ENCODE data around the gene SH3D19. TPM values are rescaled to one million over a fixed set of nuclear protein-coding genes. Genes with fewer than 3 reads are reported as not detected.

Gene SH3D19
- total RNA-seq, 1 donor from 2014 or later = 86.6 TPM

DNA sequence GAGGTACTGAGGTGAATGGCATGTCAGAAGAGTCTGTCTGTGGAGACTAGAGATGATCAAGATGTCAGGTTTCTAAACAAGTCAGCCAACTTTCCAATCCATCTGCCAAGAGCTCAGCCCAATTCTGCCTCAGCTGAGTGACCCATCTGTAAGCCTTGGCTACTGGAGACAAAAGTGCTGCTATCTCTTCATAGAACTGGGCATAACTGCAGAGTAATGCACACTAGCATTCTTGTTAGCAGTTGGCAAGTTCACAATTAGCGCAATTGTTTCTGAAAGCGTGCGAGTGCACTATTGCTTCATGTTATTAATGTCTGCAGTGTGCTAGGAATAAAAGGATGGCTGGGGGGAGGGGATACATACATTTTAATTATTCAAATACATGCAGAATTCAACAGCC lies 32.9 kb upstream of the SH3D19 start:
- Histone ChIP-seq H3K4me3 (no peak overlapping the region), H3K9me3 (no peaks in the 10 kb centered on the region), H3K27ac (no peak overlapping the region), H3K27me3 (ENCODE audit: low read depth) (no peaks in the 10 kb centered on the region), H3K36me3 (no peaks in the 10 kb centered on the region), H3K4me1 (no peaks in the 10 kb centered on the region)
- TF ChIP-seq, protein P1, sequence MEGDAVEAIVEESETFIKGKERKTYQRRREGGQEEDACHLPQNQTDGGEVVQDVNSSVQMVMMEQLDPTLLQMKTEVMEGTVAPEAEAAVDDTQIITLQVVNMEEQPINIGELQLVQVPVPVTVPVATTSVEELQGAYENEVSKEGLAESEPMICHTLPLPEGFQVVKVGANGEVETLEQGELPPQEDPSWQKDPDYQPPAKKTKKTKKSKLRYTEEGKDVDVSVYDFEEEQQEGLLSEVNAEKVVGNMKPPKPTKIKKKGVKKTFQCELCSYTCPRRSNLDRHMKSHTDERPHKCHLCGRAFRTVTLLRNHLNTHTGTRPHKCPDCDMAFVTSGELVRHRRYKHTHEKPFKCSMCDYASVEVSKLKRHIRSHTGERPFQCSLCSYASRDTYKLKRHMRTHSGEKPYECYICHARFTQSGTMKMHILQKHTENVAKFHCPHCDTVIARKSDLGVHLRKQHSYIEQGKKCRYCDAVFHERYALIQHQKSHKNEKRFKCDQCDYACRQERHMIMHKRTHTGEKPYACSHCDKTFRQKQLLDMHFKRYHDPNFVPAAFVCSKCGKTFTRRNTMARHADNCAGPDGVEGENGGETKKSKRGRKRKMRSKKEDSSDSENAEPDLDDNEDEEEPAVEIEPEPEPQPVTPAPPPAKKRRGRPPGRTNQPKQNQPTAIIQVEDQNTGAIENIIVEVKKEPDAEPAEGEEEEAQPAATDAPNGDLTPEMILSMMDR (IDR thresholded peaks at IDR 0.05) = no peak
- intact Hi-C loops (cut with DNase I) = no loop called here
- no peak for ATAC-seq
- DNase-seq = no peak

DNA sequence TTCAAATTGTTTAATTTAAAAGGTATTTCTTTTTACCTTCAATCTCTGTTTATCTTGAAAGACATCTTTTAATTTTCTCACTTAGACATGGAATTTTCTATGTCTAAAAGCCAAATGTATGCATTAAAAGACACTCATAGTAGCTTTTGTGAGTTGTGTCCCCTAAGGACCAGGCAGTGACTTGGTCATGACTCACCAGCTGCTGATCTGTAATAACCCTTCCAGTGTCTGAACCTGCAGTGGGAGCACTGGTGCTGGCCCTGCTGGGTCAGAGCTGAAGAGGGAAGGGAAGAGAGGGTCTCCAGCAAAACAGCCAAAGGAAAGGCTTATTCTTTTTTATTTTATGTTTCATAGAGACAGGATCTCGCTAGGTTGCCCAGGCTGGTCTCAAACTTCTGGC lies 31.1 kb upstream of the SH3D19 start:
- intact Hi-C loops (cut with DNase I) = no loop called here
- H3K36me3 ChIP-seq = no peaks in the 10 kb centered on the region
- H3K27ac ChIP-seq = no peak overlapping the region
- no peaks in the 10 kb centered on the region for H3K9me3 ChIP-seq
- TF ChIP-seq, protein P1 (IDR thresholded peaks at IDR 0.05) = no peak
- H3K4me3 ChIP-seq = no peak overlapping the region
- H3K27me3 ChIP-seq (ENCODE audit: low read depth) = no peaks in the 10 kb centered on the region
- no peaks in the 10 kb centered on the region for H3K4me1 ChIP-seq
- ATAC-seq = no peak
- DNase-seq = no peak

DNA sequence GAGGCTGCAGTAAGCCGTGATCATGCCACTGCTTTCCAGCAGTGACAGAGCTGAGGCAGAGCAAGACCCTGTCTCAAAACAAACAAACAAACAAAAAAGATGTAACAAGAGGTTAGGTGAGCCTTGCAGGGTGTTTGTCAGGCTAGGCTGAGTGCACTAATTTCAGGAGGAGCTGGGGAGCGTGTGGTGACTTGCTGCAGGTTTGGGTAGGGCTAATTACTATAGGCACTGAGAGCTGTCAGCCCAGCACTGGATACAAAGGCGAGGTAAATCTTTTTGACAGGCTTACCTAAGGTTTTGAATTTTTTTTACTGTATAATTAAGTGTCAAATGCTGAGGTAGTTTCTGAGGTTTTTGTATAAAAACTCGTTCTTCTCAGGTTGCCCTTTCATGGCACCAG lies 29.8 kb upstream of the SH3D19 start:
- ATAC-seq = no peak
- no peaks in the 10 kb centered on the region for H3K27me3 ChIP-seq (ENCODE audit: low read depth)
- no peaks in the 10 kb centered on the region for H3K4me1 ChIP-seq
- TF ChIP-seq, protein P1 (IDR thresholded peaks at IDR 0.05) = no peak
- DNase-seq = no peak
- no peak overlapping the region for H3K4me3 ChIP-seq
- intact Hi-C loops (cut with DNase I) = no loop called here
- H3K27ac ChIP-seq = no peak overlapping the region
- no peaks in the 10 kb centered on the region for H3K9me3 ChIP-seq
- H3K36me3 ChIP-seq = no peaks in the 10 kb centered on the region

DNA sequence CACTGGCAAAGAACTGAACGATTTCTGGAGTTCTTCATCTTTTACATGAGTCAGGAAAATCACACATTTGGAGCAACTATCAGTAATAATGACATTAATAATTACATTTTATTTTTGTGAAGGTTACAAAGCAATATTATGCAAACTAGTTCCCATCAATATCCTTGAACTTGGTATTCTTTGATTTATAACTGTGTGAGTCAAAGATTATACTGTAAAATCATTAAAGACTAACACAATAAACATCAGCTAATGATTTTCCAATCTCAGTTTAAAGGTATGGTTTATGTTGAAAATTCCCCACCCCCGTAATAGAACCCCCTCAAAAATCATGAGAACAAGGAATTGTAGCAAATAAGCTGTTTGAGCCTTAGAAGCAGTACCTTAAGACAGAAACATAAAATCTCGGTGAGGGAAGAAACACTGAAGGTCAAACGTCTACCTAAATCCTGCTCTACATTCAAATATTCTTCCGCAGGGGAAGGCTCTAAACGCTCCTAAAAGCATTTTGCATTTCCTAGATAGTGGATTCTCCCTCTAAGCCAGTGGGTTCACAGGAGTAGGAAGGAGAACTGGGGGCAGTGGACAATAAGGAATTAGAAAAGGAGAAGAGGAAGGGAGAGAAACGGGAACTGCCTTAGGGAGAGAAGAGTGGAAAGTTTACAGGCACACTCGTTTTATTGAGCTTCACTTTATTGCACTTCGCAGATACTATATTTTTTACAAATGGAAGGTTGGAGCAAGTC lies 22.3 kb upstream of the SH3D19 start:
- Histone ChIP-seq H3K27ac (no peak overlapping the region), H3K36me3 (no peaks in the 10 kb centered on the region), H3K9me3 (no peaks in the 10 kb centered on the region), H3K4me1 (no peaks in the 10 kb centered on the region), H3K27me3 (ENCODE audit: low read depth) (no peaks in the 10 kb centered on the region), H3K4me3 (no peak overlapping the region)
- ATAC-seq (no peak), DNase-seq (no peak)
- TF ChIP-seq, protein P1 (IDR thresholded peaks at IDR 0.05) = no peak
- intact Hi-C loops (cut with DNase I) = no loop called here

DNA sequence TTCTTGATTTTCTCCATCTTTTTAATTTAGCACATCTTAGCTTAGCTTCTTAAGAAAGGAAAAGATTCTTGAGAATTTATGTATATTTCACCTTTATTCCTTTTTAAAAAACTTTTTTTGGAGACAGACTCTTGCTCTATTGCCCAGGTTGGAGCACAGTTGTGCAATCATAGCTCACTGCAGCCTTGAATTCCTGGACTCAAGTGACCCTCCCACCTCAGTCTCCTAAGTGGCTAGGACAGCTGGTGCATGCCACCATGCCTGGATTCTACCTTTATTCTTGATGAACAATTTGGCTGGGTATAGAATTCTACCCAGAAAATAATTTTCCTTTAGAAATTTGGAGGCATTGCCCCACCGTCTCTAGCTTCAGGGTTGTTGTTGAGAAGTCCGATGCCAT lies 19.5 kb upstream of the SH3D19 start:
- DNase-seq (no peak), ATAC-seq (no peak)
- intact Hi-C loops (cut with DNase I) = no loop called here
- H3K9me3 ChIP-seq = no peaks in the 10 kb centered on the region
- no peaks in the 10 kb centered on the region for H3K27me3 ChIP-seq (ENCODE audit: low read depth)
- H3K4me1 ChIP-seq = no peaks in the 10 kb centered on the region
- TF ChIP-seq, protein P1 (IDR thresholded peaks at IDR 0.05) = no peak
- H3K36me3 ChIP-seq = no peaks in the 10 kb centered on the region
- H3K27ac ChIP-seq = no peak overlapping the region
- no peak overlapping the region for H3K4me3 ChIP-seq
